Lower lobe of right lung (tissue), 2 donors: ENCODE measurements around the gene ZSWIM4. TPM values are rescaled to one million over a fixed set of nuclear protein-coding genes. Genes with fewer than 3 reads are reported as not detected.
A peak's percentile ranks its signal among the peaks of the same experiment; 100 is the strongest.

Experiments used
- ATAC-seq, 2 donors: fragments of 200-7000 bp; cut with Tn5 transposase; one replicate each; pipeline ENCODE4 v1.9.1; 2020 to 2022; ENCODE audit warnings: mild to moderate bottlenecking in 2 of 2, moderate library complexity in 2 of 2
- DNase-seq: peaks from one replicate; pipeline ENCODE4 v3.0.0-alpha.2; 2020
- H3K27ac ChIP-seq: fragments of 200-600 bp; one replicate; pipeline ENCODE4 v1.8.0; 2022
- H3K27me3 ChIP-seq: fragments of 200-600 bp; one replicate; pipeline ENCODE4 v1.8.0; 2022; ENCODE audit warnings: low read depth
- H3K36me3 ChIP-seq: fragments of 200-600 bp; one replicate; pipeline ENCODE4 v1.8.0; 2022; ENCODE audit warnings: mild to moderate bottlenecking
- H3K4me1 ChIP-seq: fragments of 200-600 bp; one replicate; pipeline ENCODE4 v1.8.0; 2022
- H3K4me3 ChIP-seq: fragments of 200-600 bp; one replicate; pipeline ENCODE4 v1.8.0; 2022; ENCODE audit warnings: mild to moderate bottlenecking
- H3K9me3 ChIP-seq: fragments of 200-600 bp; one replicate; pipeline ENCODE4 v1.8.0; 2022
- CTCF ChIP-seq: fragments of 200-600 bp; IDR thresholded peaks from one replicate; pipeline ENCODE4 v1.8.0; 2022; ENCODE audit warnings: antibody characterized with exemption, mild to moderate bottlenecking
- intact Hi-C: fragments of 100-400 bp; cut with DNase I; formaldehyde crosslinking; loops from one replicate; pipeline ENCODE4 v1.11.0; 2022
- total RNA-seq: library from RNA; stranded (reverse); fragmentation: NEBNext Ultra II Directional; extraction: Animal tissue kit (Norgen Biotek cat#: 25700); gene quantifications from one replicate; pipeline ENCODE4 v1.2.1, GENCODE V29; 2021
- donor health status: DM: no; HTN: yes; CAD: no; lungs with severe emphysema.

The ZSWIM4 gene
- total RNA-seq, 1 donor from 2014 or later, result 7.4 TPM

- no peaks in the 10 kb centered on the region for H3K27me3 ChIP-seq
- H3K36me3 ChIP-seq, result peaks cover 42% of the 10 kb centered on the region
- no peak overlapping the region for H3K4me3 ChIP-seq
- intact Hi-C loops, result no loop called here
- peaks cover 11% of the 10 kb centered on the region for H3K4me1 ChIP-seq
- H3K27ac ChIP-seq, result no peak overlapping the region
- H3K9me3 ChIP-seq, result no peaks in the 10 kb centered on the region
- no peak for ATAC-seq
- TF ChIP-seq CTCF, result no peak
- no peak for DNase-seq
Measured at GRCh38 chr19:13823901-13824300, 28.7 kb downstream of the ZSWIM4 start.

GRCh38 chr19:13824703-13825102 lies 29.5 kb downstream of the ZSWIM4 start:
- intact Hi-C loops, result no loop called here
- ATAC-seq (no peak), DNase-seq (no peak)
- H3K27ac ChIP-seq, result no peak overlapping the region
- peaks cover 44% of the 10 kb centered on the region for H3K36me3 ChIP-seq
- no peak overlapping the region for H3K4me3 ChIP-seq
- H3K27me3 ChIP-seq, result no peaks in the 10 kb centered on the region
- peaks cover 11% of the 10 kb centered on the region for H3K4me1 ChIP-seq
- TF ChIP-seq CTCF, result no peak
- no peaks in the 10 kb centered on the region for H3K9me3 ChIP-seq

- Histone ChIP-seq H3K36me3 (peaks cover 48% of the 10 kb centered on the region), H3K4me1 (peaks cover 11% of the 10 kb centered on the region), H3K9me3 (no peaks in the 10 kb centered on the region), H3K27me3 (no peaks in the 10 kb centered on the region), H3K27ac (no peak overlapping the region), H3K4me3 (no peak overlapping the region)
- intact Hi-C loops, result no loop called here
- TF ChIP-seq CTCF, result no peak
- DNase-seq (no peak), ATAC-seq (peak; percentile 9 to 17)
Measured at GRCh38 chr19:13825489-13826441, 30.5 kb downstream of the ZSWIM4 start.

- Histone ChIP-seq H3K27me3 (no peaks in the 10 kb centered on the region), H3K36me3 (peaks cover 47% of the 10 kb centered on the region), H3K9me3 (no peaks in the 10 kb centered on the region), H3K4me3 (no peak overlapping the region), H3K4me1 (peaks cover 11% of the 10 kb centered on the region), H3K27ac (peak overlapping the region; percentile 3)
- intact Hi-C loops, result no loop called here
- no peak for DNase-seq
- no peak for TF ChIP-seq CTCF
- ATAC-seq, result no peak
Measured at GRCh38 chr19:13826652-13827235, 31.5 kb downstream of the ZSWIM4 start.

GRCh38 chr19:13827656-13828055 lies 32.4 kb downstream of the ZSWIM4 start:
- ATAC-seq, result no peak
- Histone ChIP-seq H3K27ac (no peak overlapping the region), H3K27me3 (no peaks in the 10 kb centered on the region), H3K9me3 (no peaks in the 10 kb centered on the region), H3K4me1 (peaks cover 11% of the 10 kb centered on the region), H3K4me3 (no peak overlapping the region), H3K36me3 (peaks cover 47% of the 10 kb centered on the region)
- intact Hi-C loops, result no loop called here
- no peak for DNase-seq
- no peak for TF ChIP-seq CTCF
